Esophagus squamous epithelium (tissue), 5 donors: Measurements from ENCODE around the gene GPR137B. TPM values are rescaled to one million over a fixed set of nuclear protein-coding genes. Genes with fewer than 3 reads are reported as not detected.
"Not testable (repeated sequence)": the region's sequence is repeated elsewhere in the genome, so short reads cannot be mapped to it uniquely, and the experiment has no call there.

Experiments
- DNase-seq: peaks from one replicate; lab custom pipeline; 2025; lab: John Stamatoyannopoulos, UW
- H3K27ac ChIP-seq, 4 donors: fragments of 200-600 bp; sonication (generic); one replicate each; pipeline ENCODE4 v1.5.1; 2016 to 2019; ENCODE audit warnings: mild to moderate bottlenecking in 1 of 4
- H3K27me3 ChIP-seq, 4 donors: fragments of 200-600 bp; sonication (generic); 1 replicate in 3 of 4; 2 replicates in 1 of 4; pipeline versions ENCODE4 v1.5.1 to v1.6.0; 2017 to 2021; ENCODE audit warnings: antibody characterized with exemption in 1 of 4
- H3K36me3 ChIP-seq, 3 donors: fragments of 200-600 bp; sonication (generic); one replicate each; pipeline ENCODE4 v1.5.1; 2016 to 2019
- H3K4me1 ChIP-seq, 3 donors: fragments of 200-600 bp; sonication (generic); one replicate each; pipeline ENCODE4 v1.5.1; 2017 to 2019
- H3K4me3 ChIP-seq, 4 donors: fragments of 200-600 bp; sonication (generic); 1 replicate in 3 of 4; 2 replicates in 1 of 4; pipeline ENCODE4 v1.5.1; 2016 to 2019; ENCODE audit warnings: mild to moderate bottlenecking in 2 of 4, moderate library complexity in 1 of 4
- H3K9me3 ChIP-seq, 3 donors: fragments of 200-600 bp; sonication (generic); one replicate each; pipeline ENCODE4 v1.5.1; 2016 to 2019
- POLR2A ChIP-seq, 4 donors: fragments of 450-650 bp; IDR thresholded peaks; one replicate each; pipeline ENCODE4 v1.6.1; 2017; ENCODE audit warnings: antibody characterized with exemption in 4 of 4, mild to moderate bottlenecking in 4 of 4, moderate library complexity in 3 of 4
- WGBS, 2 donors: methylation state at CpG; one replicate each; pipeline ENCODE4 v1.1.5; 2018; 5-methylcytosine and 5-hydroxymethylcytosine counted together
- intact Hi-C: fragments of 100-400 bp; cut with DNase I; formaldehyde crosslinking; loops from one replicate; pipeline ENCODE4 v1.15.0; 2022
- total RNA-seq, 4 donors: library from RNA; depleted of rRNA; stranded (reverse); fragments of >200 nt; gene quantifications; one replicate each; pipeline ENCODE4 v1.1.0, GENCODE V29; 2016
- TF ChIP-seq, protein P1 (sequence below), 6 experiments: fragments of 450-650 bp in 4 of 6; fragments of 200-600 bp in 2 of 6; sonication (generic) in 2 of 6; IDR thresholded peaks; one replicate each; pipeline ENCODE4 v1.5.1; 2016 to 2019; ENCODE audit warnings: antibody characterized with exemption in 6 of 6, mild to moderate bottlenecking in 4 of 6, moderate library complexity in 4 of 6
- donor health status: DM: yes; HTN: yes; CAD: no.

GPR137B gene
- total RNA-seq, 4 donors from 2014 or later = 3.6 to 16.0 (median 7.4) TPM

DNA sequence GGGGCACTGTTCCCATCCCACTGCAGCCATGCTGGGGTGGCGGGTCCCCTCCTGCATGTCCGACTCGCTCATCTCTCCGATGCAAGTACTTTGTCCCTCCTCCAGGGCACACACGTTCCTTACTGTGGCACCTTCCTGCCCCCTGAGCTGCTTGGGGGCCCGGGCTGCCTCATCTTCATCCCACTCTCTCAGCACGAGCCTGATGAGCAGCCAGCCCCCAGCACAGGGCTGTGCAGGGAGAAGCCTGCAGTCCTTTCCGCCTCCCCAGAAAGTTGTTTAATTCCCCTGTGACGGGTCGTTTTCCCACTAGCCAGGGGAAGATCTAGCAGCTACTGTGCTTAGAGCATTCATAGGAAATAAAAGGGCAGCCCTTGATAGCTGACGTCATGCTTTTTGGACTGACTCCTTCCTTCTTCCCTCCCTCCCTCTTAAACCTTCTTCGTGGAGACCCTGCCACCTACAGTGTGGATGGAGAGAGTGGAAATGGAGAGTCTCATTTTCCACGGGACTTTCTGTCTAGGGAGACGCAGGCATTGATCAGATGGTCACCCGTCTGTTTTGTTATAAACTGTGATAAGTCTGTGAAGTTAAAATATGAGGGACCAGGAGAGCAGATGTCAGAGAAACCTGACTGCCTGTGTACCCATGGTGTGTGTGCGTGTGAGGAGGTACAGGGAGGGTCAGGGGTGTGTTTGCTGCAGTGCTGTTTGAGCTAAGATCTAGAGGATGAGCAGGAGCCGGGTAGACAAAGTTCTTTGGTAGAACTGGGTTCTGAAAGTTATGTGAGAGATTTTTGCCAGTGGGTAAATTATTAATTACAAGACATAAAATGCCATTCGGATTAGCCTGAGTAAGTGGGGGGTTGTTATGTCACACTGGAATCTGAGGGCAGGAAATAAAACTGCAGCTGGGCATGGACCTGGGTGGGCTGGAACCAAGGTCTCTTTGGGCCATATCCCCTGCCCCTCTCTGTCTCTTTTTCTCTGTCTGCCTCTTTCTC is 34.3 kb downstream of the GPR137B start:
- Histone ChIP-seq H3K36me3 (peaks cover 0 to 23% (median 0%) of the 10 kb centered on the region in 3 donors), H3K27ac (no peak overlapping the region), H3K4me3 (no peak overlapping the region), H3K4me1 (no peaks in the 10 kb centered on the region), H3K9me3 (no peaks in the 10 kb centered on the region), H3K27me3 (no peaks in the 10 kb centered on the region)
- intact Hi-C loops = no loop called here
- 78 to 80% methylated on average over 13 to 17 of the region's 18 CpGs for WGBS, 2 donors
- TF ChIP-seq POLR2A (IDR thresholded peaks at IDR 0.05) = no peak
- TF ChIP-seq, protein P1, sequence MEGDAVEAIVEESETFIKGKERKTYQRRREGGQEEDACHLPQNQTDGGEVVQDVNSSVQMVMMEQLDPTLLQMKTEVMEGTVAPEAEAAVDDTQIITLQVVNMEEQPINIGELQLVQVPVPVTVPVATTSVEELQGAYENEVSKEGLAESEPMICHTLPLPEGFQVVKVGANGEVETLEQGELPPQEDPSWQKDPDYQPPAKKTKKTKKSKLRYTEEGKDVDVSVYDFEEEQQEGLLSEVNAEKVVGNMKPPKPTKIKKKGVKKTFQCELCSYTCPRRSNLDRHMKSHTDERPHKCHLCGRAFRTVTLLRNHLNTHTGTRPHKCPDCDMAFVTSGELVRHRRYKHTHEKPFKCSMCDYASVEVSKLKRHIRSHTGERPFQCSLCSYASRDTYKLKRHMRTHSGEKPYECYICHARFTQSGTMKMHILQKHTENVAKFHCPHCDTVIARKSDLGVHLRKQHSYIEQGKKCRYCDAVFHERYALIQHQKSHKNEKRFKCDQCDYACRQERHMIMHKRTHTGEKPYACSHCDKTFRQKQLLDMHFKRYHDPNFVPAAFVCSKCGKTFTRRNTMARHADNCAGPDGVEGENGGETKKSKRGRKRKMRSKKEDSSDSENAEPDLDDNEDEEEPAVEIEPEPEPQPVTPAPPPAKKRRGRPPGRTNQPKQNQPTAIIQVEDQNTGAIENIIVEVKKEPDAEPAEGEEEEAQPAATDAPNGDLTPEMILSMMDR (IDR thresholded peaks at IDR 0.05) = no peak
- DNase-seq = no peak

- TF ChIP-seq POLR2A (IDR thresholded peaks at IDR 0.05) = no peak
- TF ChIP-seq, protein P1 (IDR thresholded peaks at IDR 0.05) = no peak
- Histone ChIP-seq H3K36me3 (peaks cover 0 to 43% (median 0%) of the 10 kb centered on the region in 3 donors), H3K27me3 (no peaks in the 10 kb centered on the region), H3K4me3 (no peak overlapping the region), H3K9me3 (no peaks in the 10 kb centered on the region), H3K27ac (no peak overlapping the region), H3K4me1 (no peaks in the 10 kb centered on the region)
- WGBS, 2 donors = 89 to 96% methylated on average over 5 to 6 of the region's 6 CpGs
- intact Hi-C loops = no loop called here
- DNase-seq = no peak
Measured at GRCh38 chr1:236179634-236180033, 37.3 kb downstream of the GPR137B start.

DNA sequence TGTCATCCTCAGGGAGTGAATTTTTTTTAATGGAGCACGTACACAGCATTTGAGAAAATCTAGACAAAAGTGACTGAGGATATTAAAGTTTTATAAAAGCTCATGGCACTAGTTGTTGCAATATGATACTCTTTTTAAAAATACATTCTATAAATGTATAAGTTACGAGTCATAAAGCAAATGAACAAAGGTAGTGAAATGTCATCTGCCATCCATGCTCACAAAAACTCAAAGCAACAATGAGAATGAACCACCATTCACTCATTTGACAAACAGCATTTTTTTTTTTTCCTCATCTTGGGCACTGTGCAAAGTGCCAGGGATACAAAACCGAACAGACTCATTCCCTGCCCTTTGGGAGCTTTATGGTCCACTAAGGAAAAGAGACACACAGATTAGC is 38.7 kb downstream of the GPR137B start:
- WGBS, 2 donors = 79 to 87% methylated on average over 3 of the region's 3 CpGs
- TF ChIP-seq, protein P1 (IDR thresholded peaks at IDR 0.05) = no peak
- no peak for TF ChIP-seq POLR2A (IDR thresholded peaks at IDR 0.05)
- H3K9me3 ChIP-seq = no peaks in the 10 kb centered on the region
- no peak for DNase-seq
- H3K36me3 ChIP-seq = peaks cover 0 to 56% (median 0%) of the 10 kb centered on the region in 3 donors
- intact Hi-C loops = no loop called here
- no peak overlapping the region for H3K27ac ChIP-seq
- no peaks in the 10 kb centered on the region for H3K4me1 ChIP-seq
- no peaks in the 10 kb centered on the region for H3K27me3 ChIP-seq
- no peak overlapping the region for H3K4me3 ChIP-seq

DNA sequence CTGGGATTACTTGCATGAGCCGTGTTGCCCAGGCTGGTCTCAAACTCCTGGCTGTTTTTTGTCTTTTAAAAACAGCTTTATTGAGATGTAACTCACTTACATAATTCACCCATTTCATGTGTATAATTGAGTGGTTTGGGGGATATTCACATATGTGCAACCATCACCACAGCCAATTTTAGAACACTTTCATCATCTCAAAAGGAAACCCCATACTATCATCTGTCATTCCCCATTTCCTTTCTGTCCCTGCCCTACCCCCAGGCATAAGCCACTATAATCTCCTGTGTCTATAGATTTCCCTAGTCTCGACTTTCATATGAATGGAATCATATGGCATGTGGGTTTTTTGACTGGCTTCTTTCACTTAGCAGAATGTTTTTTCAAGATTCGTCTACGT is 43.3 kb downstream of the GPR137B start:
- Histone ChIP-seq H3K27ac (no peak overlapping the region), H3K27me3 (no peaks in the 10 kb centered on the region), H3K4me3 (no peak overlapping the region), H3K9me3 (no peaks in the 10 kb centered on the region), H3K36me3 (peaks cover 0 to 49% (median 0%) of the 10 kb centered on the region in 3 donors), H3K4me1 (no peaks in the 10 kb centered on the region)
- TF ChIP-seq POLR2A (IDR thresholded peaks at IDR 0.05) = no peak
- TF ChIP-seq, protein P1 (IDR thresholded peaks at IDR 0.05) = no peak
- intact Hi-C loops = no loop called here
- 74 to 82% methylated on average over 4 of the region's 4 CpGs for WGBS, 2 donors
- no peak for DNase-seq

DNA sequence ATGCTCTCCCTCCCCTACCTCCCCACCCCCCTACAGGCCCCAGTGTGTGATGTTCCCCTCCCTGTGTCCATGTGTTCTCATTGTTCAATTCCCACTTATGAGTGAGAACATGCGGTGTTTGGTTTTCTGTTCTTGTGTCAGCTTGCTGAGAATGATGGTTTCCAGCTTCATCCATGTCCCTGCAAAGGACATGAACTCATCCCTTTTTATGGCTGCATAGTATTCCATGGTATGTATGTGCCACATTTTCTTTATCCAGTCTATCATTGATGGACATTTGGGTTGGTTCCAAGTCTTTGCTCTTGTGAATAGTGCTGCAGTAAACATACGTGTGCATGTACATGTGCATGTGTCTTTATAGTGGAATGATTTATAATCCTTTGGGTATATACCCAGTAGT is 44.1 kb downstream of the GPR137B start:
- peaks cover 0 to 50% (median 0%) of the 10 kb centered on the region in 3 donors for H3K36me3 ChIP-seq
- H3K4me3 ChIP-seq, H3K27me3 ChIP-seq, H3K9me3 ChIP-seq, H3K27ac ChIP-seq, H3K4me1 ChIP-seq, DNase-seq, intact Hi-C loops: not testable (repeated sequence)
- WGBS, 2 donors = 94 to 100% methylated on average over 2 of the region's 2 CpGs

GRCh38 chr1:236188084-236188483 is 45.7 kb downstream of the GPR137B start:
- H3K27ac ChIP-seq, H3K4me3 ChIP-seq, H3K4me1 ChIP-seq, H3K9me3 ChIP-seq, H3K27me3 ChIP-seq, intact Hi-C loops, DNase-seq: not testable (repeated sequence)
- 75 to 89% methylated on average over 1 of the region's 1 CpG for WGBS, 2 donors
- H3K36me3 ChIP-seq = peaks cover 0 to 53% (median 0%) of the 10 kb centered on the region in 3 donors
